ENCODE data around the gene PPP2R3A. TPM values are rescaled to one million over a fixed set of nuclear protein-coding genes. Genes with fewer than 3 reads are reported as not detected.

The PPP2R3A gene
- total RNA-seq, 2 donors from 2014 or later = 9.0 to 25.9 TPM

- Histone ChIP-seq H3K4me3 (peak overlapping the region; percentile 88 to 99), H3K27me3 (replicated peaks; ENCODE audit: insufficient read depth) (no peaks in the 10 kb centered on the region), H3K27ac (peak overlapping the region in 1 of 2 donors; percentile 99), H3K9me3 (no peaks in the 10 kb centered on the region), H3K36me3 (no peaks in the 10 kb centered on the region), H3K4me1 (replicated peaks) (peaks cover 2% of the 10 kb centered on the region)
- DNase-seq (ENCODE audit: low spot score) = no peak
- intact Hi-C loops (cut with DNase I) = loop anchor here (10.0 kb wide), 1 partner anchor 162 kb away; no protein-coding TSS in a partner anchor
- 0% methylated on average over 2 of the region's 2 CpGs for WGBS
- TF ChIP-seq POLR2AphosphoS5 (IDR thresholded peaks at IDR 0.05) (no peak), POLR2A (IDR thresholded peaks at IDR 0.05) (no peak), CTCF (IDR thresholded peaks at IDR 0.05) (no peak)
Measured at GRCh38 chr3:136192831-136193230, 227.3 kb downstream of the PPP2R3A start.

- no peaks in the 10 kb centered on the region for H3K9me3 ChIP-seq
Measured at GRCh38 chr3:136193278-136194054, 227.9 kb downstream of the PPP2R3A start.

GRCh38 chr3:136194409-136195257 is 229.1 kb downstream of the PPP2R3A start:
- under 1% methylated on average over 47 of the region's 47 CpGs for WGBS
- no peak for TF ChIP-seq POLR2AphosphoS5 (IDR thresholded peaks at IDR 0.05)
- no peak for TF ChIP-seq POLR2A (IDR thresholded peaks at IDR 0.05)
- no peak for TF ChIP-seq CTCF (IDR thresholded peaks at IDR 0.05)
- intact Hi-C loops (cut with DNase I) = loop anchor here (2.0 to 10.0 kb wide), 4 partner anchors 58 to 558 kb away; partner anchors contain the start of genes PCCB and STAG1
- H3K9me3 ChIP-seq = no peaks in the 10 kb centered on the region
- peak overlapping the region; percentile 99 to 100 for H3K27ac ChIP-seq
- peak; percentile 27 for DNase-seq (ENCODE audit: low spot score)
- no peaks in the 10 kb centered on the region for H3K27me3 ChIP-seq (replicated peaks; ENCODE audit: insufficient read depth)
- H3K4me3 ChIP-seq = peak overlapping the region; percentile 88 to 99
- H3K4me1 ChIP-seq (replicated peaks) = peaks cover 2% of the 10 kb centered on the region
- no peaks in the 10 kb centered on the region for H3K36me3 ChIP-seq

More at GRCh38 chr3:136193278-136194054, 227.9 kb downstream of the PPP2R3A start:
- Histone ChIP-seq H3K36me3 (no peaks in the 10 kb centered on the region), H3K4me1 (replicated peaks) (peaks cover 2% of the 10 kb centered on the region), H3K27me3 (replicated peaks; ENCODE audit: insufficient read depth) (no peaks in the 10 kb centered on the region), H3K4me3 (peak overlapping the region; percentile 88 to 99), H3K27ac (peak overlapping the region; percentile 99 to 100)
- intact Hi-C loops (cut with DNase I) = loop anchor here (2.0 to 10.0 kb wide), 2 partner anchors 161 to 559 kb away; partner anchors contain the start of gene STAG1
- TF ChIP-seq POLR2A (IDR thresholded peaks at IDR 0.05) (no peak), CTCF (IDR thresholded peaks at IDR 0.05) (no peak), POLR2AphosphoS5 (IDR thresholded peaks at IDR 0.05) (peak; percentile 8)
- WGBS = 0% methylated on average over 6 of the region's 6 CpGs
- peak; percentile 8 for DNase-seq (ENCODE audit: low spot score)

GRCh38 chr3:136195258-136196063 is 229.9 kb downstream of the PPP2R3A start:
- H3K36me3 ChIP-seq = no peaks in the 10 kb centered on the region
- under 1% methylated on average over 36 of the region's 103 CpGs for WGBS
- H3K27ac ChIP-seq = peak overlapping the region; percentile 99 to 100
- DNase-seq (ENCODE audit: low spot score) = peak; percentile 65
- H3K27me3 ChIP-seq (replicated peaks; ENCODE audit: insufficient read depth) = no peaks in the 10 kb centered on the region
- intact Hi-C loops (cut with DNase I) = loop anchor here (2.0 to 10.0 kb wide), 4 partner anchors 57 to 557 kb away; partner anchors contain the start of genes PCCB and STAG1
- no peak for TF ChIP-seq CTCF (IDR thresholded peaks at IDR 0.05)
- peak; percentile 27 for TF ChIP-seq POLR2A (IDR thresholded peaks at IDR 0.05)
- H3K9me3 ChIP-seq = no peaks in the 10 kb centered on the region
- peaks cover 2% of the 10 kb centered on the region for H3K4me1 ChIP-seq (replicated peaks)
- peak overlapping the region; percentile 88 to 99 for H3K4me3 ChIP-seq

All from prostate gland (tissue), 2 donors.